K562 (cell line): ENCODE measurements around the gene MADCAM1. TPM values are rescaled to one million over a fixed set of nuclear protein-coding genes. Genes with fewer than 3 reads are reported as not detected.
A peak's percentile ranks its signal among the peaks of the same experiment; 100 is the strongest.

ENCODE experiments used
- CREBBP ChIP-seq: IDR thresholded peaks from one replicate; pipeline ENCODE4 v1.6.1; 2012; ENCODE audit warnings: low read depth, mild to moderate bottlenecking, control low read depth, inconsistent platforms, low read length
- FOXP4 ChIP-seq: sonication (generic); formaldehyde crosslinking; IDR thresholded peaks from 2 replicates; pipeline ENCODE4 v1.8.0; 2022; ENCODE audit warnings: mild to moderate bottlenecking, missing genetic modification reagents, borderline replicate concordance
- POLR2AphosphoS2 ChIP-seq: IDR thresholded peaks from 2 replicates; pipeline ENCODE4 v1.6.1; 2012; ENCODE audit warnings: low read length, improper control_type of control experiment
- POLR3A ChIP-seq: IDR thresholded peaks from 2 replicates; pipeline ENCODE4 v1.6.1; 2011; ENCODE audit warnings: borderline replicate concordance, mild to moderate bottlenecking, moderate library complexity; ENCODE audit not compliant: insufficient read length, insufficient read depth; ENCODE audit errors: extremely low read depth
- RBM25 ChIP-seq: fragments of 200-400 bp; formaldehyde crosslinking; IDR thresholded peaks from 2 replicates; pipeline ENCODE4 v1.6.1; 2018; ENCODE audit warnings: low read length, low read depth, moderate library complexity; ENCODE audit not compliant: severe bottlenecking
- RNF219 ChIP-seq: fragments of 250-450 bp; sonication (Bioruptor Pico); IDR thresholded peaks from 2 replicates; pipeline ENCODE4 v1.5.0; 2022; ENCODE audit warnings: mild to moderate bottlenecking
- SIN3A ChIP-seq, 2 experiments: fragments of 150-350 bp in 1 of 2; IDR thresholded peaks; 2 replicates each; pipeline ENCODE4 v1.6.1; 2011 to 2016; ENCODE audit warnings: borderline replicate concordance in 2 of 2, low read depth in 2 of 2, low read length in 2 of 2, mild to moderate bottlenecking in 2 of 2, moderate library complexity in 2 of 2; ENCODE audit not compliant: control insufficient read depth in 1 of 2
- TBL1XR1 ChIP-seq, 2 experiments: IDR thresholded peaks; 2 replicates each; pipeline ENCODE4 v1.6.1; 2012; ENCODE audit warnings: improper control_type of control experiment in 2 of 2, low read length in 2 of 2, mild to moderate bottlenecking in 1 of 2
- TCF7 ChIP-seq: sonication (generic); IDR thresholded peaks from 2 replicates; pipeline ENCODE4 v1.6.1; 2016; ENCODE audit warnings: antibody characterized with exemption, borderline replicate concordance
- XRCC3 ChIP-seq: fragments of 450-650 bp; IDR thresholded peaks from 2 replicates; pipeline ENCODE4 v1.6.1; 2017; ENCODE audit warnings: mild to moderate bottlenecking, moderate library complexity
- ZBTB9 ChIP-seq: fragments of 450-650 bp; formaldehyde crosslinking; IDR thresholded peaks from 2 replicates; pipeline ENCODE4 v1.4.0; 2020; ENCODE audit warnings: mild to moderate bottlenecking, moderate library complexity
- ZNF224 ChIP-seq: sonication (generic); formaldehyde crosslinking; IDR thresholded peaks from 2 replicates; pipeline ENCODE4 v1.8.0; 2022; ENCODE audit warnings: mild to moderate bottlenecking, missing genetic modification reagents
- ZNF274 ChIP-seq: IDR thresholded peaks from 2 replicates; pipeline ENCODE4 v1.6.1; 2011; ENCODE audit warnings: low read depth, mild to moderate bottlenecking, low read length, moderate library complexity, borderline replicate concordance
- ZNF384 ChIP-seq: IDR thresholded peaks from 2 replicates; pipeline ENCODE4 v1.6.1; 2012; ENCODE audit warnings: low read depth, low read length, improper control_type of control experiment
- ZNF551 ChIP-seq: fragments of 250-450 bp; sonication (Bioruptor Pico); IDR thresholded peaks from 2 replicates; pipeline ENCODE4 v1.5.0; 2021; ENCODE audit warnings: mild to moderate bottlenecking, moderate library complexity
- polyA plus RNA-seq, 8 experiments: library from polyadenylated mRNA; depleted of rRNA in 4 of 8; stranded (reverse) in 5 of 8; unstranded in 3 of 8; fragments of >200 nt; fragmentation: Nextera tagmentation in 2 of 8; fragmentation: Illumina TruSeq in 1 of 8; extraction: Ambion mirVana in 2 of 8; extraction: Trizol in 1 of 8; gene quantifications; 2 replicates each; pipeline versions ENCODE4 v1.2.1 to v1.2.3, GENCODE V29; 2011 to 2014; ENCODE audit warnings: inconsistent platforms in 1 of 8, missing spikeins in 1 of 8
- total RNA-seq, 7 experiments: library from RNA; depleted of rRNA in 6 of 7; stranded (reverse); fragments of >200 nt in 6 of 7; fragmentation: Illumina TruSeq in 2 of 7; extraction: Trizol in 2 of 7; gene quantifications; 2 replicates each; pipeline versions ENCODE4 v1.2.1 to v1.2.3, GENCODE V29; 2011 to 2021; ENCODE audit warnings: low replicate concordance in 1 of 7
- TF ChIP-seq, protein P1 (sequence below): fragments of 250-450 bp; sonication (Bioruptor Pico); IDR thresholded peaks from 2 replicates; pipeline ENCODE4 v1.4.0; 2020; ENCODE audit warnings: borderline replicate concordance
- TF ChIP-seq, protein P2 (sequence below): fragments of 450-650 bp; IDR thresholded peaks from 2 replicates; pipeline ENCODE4 v1.6.1; 2016; ENCODE audit warnings: antibody characterized with exemption

Gene MADCAM1
- total and polyA plus RNA-seq, 9 of the 15 experiments (the other 6 are each of a cell fraction or from before 2014, with no cell fraction given): 0.09 to 0.36 (median 0.09) TPM; not detected in 6

DNA sequence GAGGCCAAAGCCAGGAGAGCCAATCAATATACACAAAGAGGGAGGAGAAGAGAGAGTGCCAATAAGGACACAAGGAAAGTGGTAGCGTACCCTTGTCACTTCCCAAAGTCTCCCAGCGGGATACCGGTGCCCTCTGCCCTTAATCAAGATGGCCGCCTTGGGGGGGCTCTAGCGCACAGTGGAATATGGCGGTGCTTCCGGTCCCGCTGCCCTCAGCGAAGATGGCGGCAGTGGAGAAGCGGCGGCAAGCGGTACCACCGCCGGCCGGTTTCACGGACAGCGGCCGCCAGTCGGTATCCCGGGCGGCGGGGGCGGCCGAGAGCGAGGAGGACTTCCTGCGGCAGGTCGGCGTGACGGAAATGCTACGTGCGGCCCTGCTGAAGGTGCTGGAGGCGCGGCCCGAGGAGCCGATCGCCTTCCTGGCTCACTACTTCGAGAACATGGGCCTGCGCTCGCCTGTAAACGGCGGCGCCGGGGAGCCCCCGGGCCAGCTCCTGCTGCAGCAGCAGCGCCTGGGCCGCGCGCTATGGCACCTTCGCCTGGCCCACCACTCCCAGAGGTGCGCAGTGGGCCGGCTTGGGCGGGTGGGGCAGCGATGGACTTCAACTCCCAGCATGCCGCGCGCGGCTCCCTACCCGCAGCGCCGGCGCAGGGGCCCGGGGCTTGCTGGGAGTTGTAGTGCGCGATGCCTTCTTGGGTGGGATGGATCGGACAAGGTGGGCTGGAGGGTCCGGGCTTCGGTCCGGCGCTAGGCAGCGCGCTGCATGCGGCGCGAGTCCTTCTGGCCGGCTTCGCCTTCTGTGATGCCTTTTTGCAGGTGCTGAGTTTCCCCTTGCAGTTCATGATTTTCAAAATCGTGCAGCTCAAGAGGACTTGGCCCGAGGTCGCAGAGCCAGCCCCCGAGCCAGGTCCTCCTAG, 11.3 kb downstream of the MADCAM1 start, which contains the start of gene TPGS1 (continued):
- TF ChIP-seq, protein P1, sequence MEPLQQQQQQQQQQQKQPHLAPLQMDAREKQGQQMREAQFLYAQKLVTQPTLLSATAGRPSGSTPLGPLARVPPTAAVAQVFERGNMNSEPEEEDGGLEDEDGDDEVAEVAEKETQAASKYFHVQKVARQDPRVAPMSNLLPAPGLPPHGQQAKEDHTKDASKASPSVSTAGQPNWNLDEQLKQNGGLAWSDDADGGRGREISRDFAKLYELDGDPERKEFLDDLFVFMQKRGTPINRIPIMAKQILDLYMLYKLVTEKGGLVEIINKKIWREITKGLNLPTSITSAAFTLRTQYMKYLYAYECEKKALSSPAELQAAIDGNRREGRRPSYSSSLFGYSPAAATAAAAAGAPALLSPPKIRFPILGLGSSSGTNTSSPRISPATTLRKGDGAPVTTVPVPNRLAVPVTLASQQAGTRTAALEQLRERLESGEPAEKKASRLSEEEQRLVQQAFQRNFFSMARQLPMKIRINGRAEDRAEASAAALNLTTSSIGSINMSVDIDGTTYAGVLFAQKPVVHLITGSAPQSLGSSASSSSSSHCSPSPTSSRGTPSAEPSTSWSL (CRISPR knock-in tag): 0 out of 2 replicates have a peak, but pooled peaks have one; percentile 60
- TF ChIP-seq ZBTB9 (0 out of 2 replicates have a peak, but pooled peaks have one; percentile 30), TBL1XR1 (IDR thresholded peaks at IDR 0.05; ENCODE audit: low read length in 2 of 2) (0 out of 4 replicates have a peak, but pooled peaks of 1 of the 2 experiments have one; percentile 52), ZNF224 (CRISPR knock-in tag) (no peak), FOXP4 (CRISPR knock-in tag) (peak; percentile 53; the same call in 1 of the 2 replicates), CREBBP (no peak), POLR3A (no peak), ZNF551 (CRISPR knock-in tag) (no peak), XRCC3 (no peak), TCF7 (no peak), ZNF274 (no peak), RBM25 (no peak), SIN3A (IDR thresholded peaks at IDR 0.05; ENCODE audit: borderline replicate concordance in 2 of 2, control insufficient read depth in 1 of 2, low read depth in 2 of 2, low read length in 2 of 2) (no peak; a peak in 1 of 4 replicates), POLR2AphosphoS2 (no peak), RNF219 (CRISPR knock-in tag) (no peak), ZNF384 (no peak)
- TF ChIP-seq, protein P2, sequence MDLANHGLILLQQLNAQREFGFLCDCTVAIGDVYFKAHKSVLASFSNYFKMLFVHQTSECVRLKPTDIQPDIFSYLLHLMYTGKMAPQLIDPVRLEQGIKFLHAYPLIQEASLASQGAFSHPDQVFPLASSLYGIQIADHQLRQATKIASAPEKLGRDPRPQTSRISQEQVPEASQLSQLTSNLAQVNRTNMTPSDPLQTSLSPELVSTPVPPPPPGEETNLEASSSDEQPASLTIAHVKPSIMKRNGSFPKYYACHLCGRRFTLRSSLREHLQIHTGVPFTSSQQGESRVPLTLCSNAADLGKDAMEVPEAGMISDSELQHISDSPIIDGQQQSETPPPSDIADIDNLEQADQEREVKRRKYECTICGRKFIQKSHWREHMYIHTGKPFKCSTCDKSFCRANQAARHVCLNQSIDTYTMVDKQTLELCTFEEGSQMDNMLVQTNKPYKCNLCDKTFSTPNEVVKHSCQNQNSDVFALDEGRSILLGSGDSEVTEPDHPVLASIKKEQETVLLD: no peak
